Measurements from ENCODE around the gene MYH16.

The MYH16 gene

DNA sequence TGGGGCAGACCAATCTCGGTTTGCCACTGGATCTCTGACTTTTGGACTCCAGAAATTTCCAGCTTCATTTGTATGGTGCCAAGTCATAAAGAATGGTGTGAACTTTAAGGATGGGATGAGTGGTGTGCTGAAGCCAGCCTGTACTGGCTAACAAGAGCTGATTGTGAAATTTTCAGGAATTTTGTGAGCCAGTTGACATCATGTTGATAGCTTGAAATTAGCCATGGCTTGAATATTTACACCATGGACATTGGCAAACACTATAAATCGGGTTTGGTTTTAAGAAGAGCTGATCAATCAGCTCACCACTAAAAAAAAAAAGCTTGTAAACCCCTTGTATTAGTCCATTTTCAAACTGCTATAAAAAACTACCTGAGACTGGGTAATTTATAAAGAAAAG lies 14.1 kb upstream of the MYH16 start:
- H3K27me3 ChIP-seq (replicated peaks in 2 of 5; ENCODE audit: control insufficient read depth in 4 of 5, insufficient read depth in 5 of 5, low read length in 4 of 5), result peaks cover 0 to 4% (median 0%) of the 10 kb centered on the region in 5 experiments
- DNase-seq, result no peak
- POLR2A ChIA-PET, result no interaction called here
- WGBS (ENCODE audit: insufficient coverage), result 83% methylated on average over 1 of the region's 2 CpGs
- no peak overlapping the region for H3K27ac ChIP-seq (ENCODE audit: insufficient read depth in 1 of 2, low read depth in 1 of 2, low read length in 2 of 2, poor library complexity in 1 of 2, severe bottlenecking in 2 of 2)
- CTCF ChIA-PET, result no interaction called here
- H3K36me3 ChIP-seq (ENCODE audit: control insufficient read depth in 4 of 4, insufficient read depth in 4 of 4, low read length in 3 of 4), result no peaks in the 10 kb centered on the region
- H3K9me3 ChIP-seq (ENCODE audit: control extremely low read depth in 1 of 5, control insufficient read depth in 4 of 5, insufficient read depth in 2 of 5, low read depth in 1 of 5, low read length in 4 of 5), result no peaks in the 10 kb centered on the region
- H3K4me3 ChIP-seq (ENCODE audit: control insufficient read depth in 1 of 7, extremely low read depth in 1 of 7, insufficient read depth in 4 of 7, low read depth in 2 of 7, low read length in 6 of 7), result no peak overlapping the region
- H3K4me1 ChIP-seq (ENCODE audit: control extremely low read depth in 1 of 4, control insufficient read depth in 4 of 4, insufficient read depth in 4 of 4, low read length in 3 of 4), result peaks cover 0 to 7% (median 2%) of the 10 kb centered on the region in 4 experiments

DNA sequence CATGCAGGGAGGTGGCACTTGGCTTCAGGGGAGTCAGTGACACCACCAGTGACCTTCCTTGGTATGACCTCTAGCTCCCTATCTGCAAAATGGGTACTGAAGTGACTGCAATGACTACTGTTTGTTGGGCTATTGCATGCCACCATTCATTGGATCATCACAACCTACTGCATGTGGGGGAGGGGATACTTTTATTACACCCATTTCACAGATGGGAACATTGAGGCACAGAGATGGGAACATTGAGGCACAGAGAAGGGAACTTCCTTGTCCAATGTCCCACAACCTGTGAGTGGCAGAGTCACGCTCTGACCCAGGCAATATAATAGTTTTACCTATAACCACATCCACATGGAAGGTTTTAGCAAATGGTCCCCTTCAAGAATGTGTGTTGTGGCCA lies 12.2 kb upstream of the MYH16 start:
- Histone ChIP-seq H3K36me3 (ENCODE audit: control insufficient read depth in 4 of 4, insufficient read depth in 4 of 4, low read length in 3 of 4) (no peaks in the 10 kb centered on the region), H3K4me3 (ENCODE audit: control insufficient read depth in 1 of 7, extremely low read depth in 1 of 7, insufficient read depth in 4 of 7, low read depth in 2 of 7, low read length in 6 of 7) (no peak overlapping the region), H3K27ac (ENCODE audit: insufficient read depth in 1 of 2, low read depth in 1 of 2, low read length in 2 of 2, poor library complexity in 1 of 2, severe bottlenecking in 2 of 2) (no peak overlapping the region), H3K9me3 (ENCODE audit: control extremely low read depth in 1 of 5, control insufficient read depth in 4 of 5, insufficient read depth in 2 of 5, low read depth in 1 of 5, low read length in 4 of 5) (no peaks in the 10 kb centered on the region), H3K27me3 (replicated peaks in 2 of 5; ENCODE audit: control insufficient read depth in 4 of 5, insufficient read depth in 5 of 5, low read length in 4 of 5) (peaks cover 0 to 5% (median 0%) of the 10 kb centered on the region in 5 experiments), H3K4me1 (ENCODE audit: control extremely low read depth in 1 of 4, control insufficient read depth in 4 of 4, insufficient read depth in 4 of 4, low read length in 3 of 4) (peaks cover 0 to 4% (median 2%) of the 10 kb centered on the region in 4 experiments)
- WGBS (ENCODE audit: insufficient coverage), result no CpG with 5 or more reads among the region's 1 CpG
- ChIA-PET POLR2A (no interaction called here), CTCF (no interaction called here)
- DNase-seq, result no peak

DNA sequence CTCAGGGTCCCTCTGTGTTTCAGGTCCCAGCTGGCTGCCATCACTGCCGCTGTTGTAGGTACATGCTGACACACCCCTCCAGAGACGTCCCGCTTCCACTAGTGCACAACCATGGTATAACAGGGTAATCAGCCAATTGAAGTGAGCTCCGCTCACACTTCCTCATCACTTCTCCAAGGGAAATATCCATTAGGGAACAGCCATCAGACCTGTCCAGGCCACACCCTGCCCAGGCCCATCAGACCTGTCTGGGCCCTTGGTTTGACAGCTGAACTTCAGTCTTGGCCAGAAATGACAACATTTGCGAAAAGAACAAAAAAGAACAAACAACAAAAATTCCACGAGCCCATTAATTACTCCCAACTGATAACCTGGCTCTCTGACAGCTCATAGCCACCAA lies 11.0 kb upstream of the MYH16 start:
- CTCF ChIA-PET, result no interaction called here
- no peak overlapping the region for H3K27ac ChIP-seq (ENCODE audit: insufficient read depth in 1 of 2, low read depth in 1 of 2, low read length in 2 of 2, poor library complexity in 1 of 2, severe bottlenecking in 2 of 2)
- 92% methylated on average over 5 of the region's 6 CpGs for WGBS (ENCODE audit: insufficient coverage)
- no peaks in the 10 kb centered on the region for H3K36me3 ChIP-seq (ENCODE audit: control insufficient read depth in 4 of 4, insufficient read depth in 4 of 4, low read length in 3 of 4)
- peaks cover 0 to 1% (median 0%) of the 10 kb centered on the region in 5 experiments for H3K9me3 ChIP-seq (ENCODE audit: control extremely low read depth in 1 of 5, control insufficient read depth in 4 of 5, insufficient read depth in 2 of 5, low read depth in 1 of 5, low read length in 4 of 5)
- H3K4me3 ChIP-seq (ENCODE audit: control insufficient read depth in 1 of 7, extremely low read depth in 1 of 7, insufficient read depth in 4 of 7, low read depth in 2 of 7, low read length in 6 of 7), result no peak overlapping the region
- no peak for DNase-seq
- H3K4me1 ChIP-seq (ENCODE audit: control extremely low read depth in 1 of 4, control insufficient read depth in 4 of 4, insufficient read depth in 4 of 4, low read length in 3 of 4), result no peaks in the 10 kb centered on the region
- peaks cover 0 to 7% (median 0%) of the 10 kb centered on the region in 5 experiments for H3K27me3 ChIP-seq (replicated peaks in 2 of 5; ENCODE audit: control insufficient read depth in 4 of 5, insufficient read depth in 5 of 5, low read length in 4 of 5)
- POLR2A ChIA-PET, result interaction anchor here (0.5 kb wide), 1 partner anchor 392 kb away, joined by 5 read pairs; no protein-coding TSS in a partner anchor

DNA sequence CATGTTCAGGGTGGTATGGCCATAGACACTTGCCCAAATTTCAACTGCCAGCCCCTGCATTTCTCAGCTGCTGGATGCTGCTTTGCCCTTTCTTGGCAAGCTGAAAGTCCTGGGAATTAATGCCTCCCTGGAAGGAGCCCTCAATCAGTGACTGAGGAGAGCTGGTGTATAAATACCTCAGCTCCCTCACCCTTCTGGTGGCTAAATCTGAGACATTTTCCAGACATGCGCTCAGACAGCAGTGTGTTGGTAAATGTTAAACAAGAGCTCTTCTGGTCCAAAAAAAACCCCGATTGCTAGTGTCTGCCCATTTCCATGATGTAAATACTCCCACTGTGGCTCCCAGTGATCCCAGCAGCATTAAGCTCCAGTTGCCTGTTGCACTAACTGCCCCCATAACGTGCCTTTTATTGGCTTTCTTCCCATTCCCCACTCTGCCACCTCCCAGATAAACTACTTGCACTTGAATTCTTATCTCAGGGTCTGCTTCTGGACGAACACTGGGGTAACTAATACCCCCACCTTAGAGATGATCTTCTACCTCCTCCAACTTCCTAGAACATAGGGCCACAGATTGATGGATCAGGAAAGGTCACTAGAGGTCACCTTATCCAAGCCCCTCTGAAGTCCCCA lies 6.7 kb upstream of the MYH16 start:
- Histone ChIP-seq H3K9me3 (ENCODE audit: control extremely low read depth in 1 of 5, control insufficient read depth in 4 of 5, insufficient read depth in 2 of 5, low read depth in 1 of 5, low read length in 4 of 5) (peaks cover 0 to 2% (median 0%) of the 10 kb centered on the region in 5 experiments), H3K27ac (ENCODE audit: insufficient read depth in 1 of 2, low read depth in 1 of 2, low read length in 2 of 2, poor library complexity in 1 of 2, severe bottlenecking in 2 of 2) (no peak overlapping the region), H3K27me3 (replicated peaks in 2 of 5; ENCODE audit: control insufficient read depth in 4 of 5, insufficient read depth in 5 of 5, low read length in 4 of 5) (peaks cover 0 to 8% (median 0%) of the 10 kb centered on the region in 5 experiments), H3K4me3 (ENCODE audit: control insufficient read depth in 1 of 7, extremely low read depth in 1 of 7, insufficient read depth in 4 of 7, low read depth in 2 of 7, low read length in 6 of 7) (no peak overlapping the region), H3K36me3 (ENCODE audit: control insufficient read depth in 4 of 4, insufficient read depth in 4 of 4, low read length in 3 of 4) (no peaks in the 10 kb centered on the region), H3K4me1 (ENCODE audit: control extremely low read depth in 1 of 4, control insufficient read depth in 4 of 4, insufficient read depth in 4 of 4, low read length in 3 of 4) (no peaks in the 10 kb centered on the region)
- POLR2A ChIA-PET, result interaction anchor here (0.5 kb wide), 1 partner anchor 13 kb away, joined by 3 read pairs; no protein-coding TSS in a partner anchor
- DNase-seq, result no peak
- 81% methylated on average over 2 of the region's 4 CpGs for WGBS (ENCODE audit: insufficient coverage)
- CTCF ChIA-PET, result interaction anchor here (0.9 to 1.4 kb wide), 3 partner anchors 11 to 99 kb away, joined by 3 read pairs; no protein-coding TSS in a partner anchor

DNA sequence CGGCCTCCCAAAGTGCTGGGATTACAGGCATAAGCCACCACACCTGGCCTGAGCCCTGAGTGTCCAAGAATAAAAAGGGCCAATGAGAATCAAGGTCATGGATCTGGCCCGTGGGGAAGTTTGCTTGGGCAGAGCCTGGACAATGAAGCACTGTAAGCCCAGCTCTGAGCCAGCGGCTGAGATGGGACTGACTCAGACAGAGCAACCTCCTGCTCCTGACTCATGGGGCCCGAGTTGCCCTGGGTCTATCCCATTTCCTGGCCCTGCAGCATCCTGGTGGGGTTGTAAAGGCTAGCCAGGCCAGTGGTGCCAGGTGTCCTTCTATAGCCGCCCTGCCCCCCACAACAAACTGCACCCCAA lies 5.2 kb upstream of the MYH16 start:
- DNase-seq, result no peak
- CTCF ChIA-PET, result no interaction called here
- Histone ChIP-seq H3K4me1 (ENCODE audit: control extremely low read depth in 1 of 4, control insufficient read depth in 4 of 4, insufficient read depth in 4 of 4, low read length in 3 of 4) (no peaks in the 10 kb centered on the region), H3K9me3 (ENCODE audit: control extremely low read depth in 1 of 5, control insufficient read depth in 4 of 5, insufficient read depth in 2 of 5, low read depth in 1 of 5, low read length in 4 of 5) (peaks cover 0 to 2% (median 0%) of the 10 kb centered on the region in 5 experiments), H3K27me3 (replicated peaks in 2 of 5; ENCODE audit: control insufficient read depth in 4 of 5, insufficient read depth in 5 of 5, low read length in 4 of 5) (peaks cover 0 to 8% (median 0%) of the 10 kb centered on the region in 5 experiments), H3K4me3 (ENCODE audit: control insufficient read depth in 1 of 7, extremely low read depth in 1 of 7, insufficient read depth in 4 of 7, low read depth in 2 of 7, low read length in 6 of 7) (no peak overlapping the region), H3K27ac (ENCODE audit: insufficient read depth in 1 of 2, low read depth in 1 of 2, low read length in 2 of 2, poor library complexity in 1 of 2, severe bottlenecking in 2 of 2) (no peak overlapping the region), H3K36me3 (ENCODE audit: control insufficient read depth in 4 of 4, insufficient read depth in 4 of 4, low read length in 3 of 4) (no peaks in the 10 kb centered on the region)
- WGBS (ENCODE audit: insufficient coverage), result 81% methylated on average over 5 of the region's 5 CpGs
- POLR2A ChIA-PET, result no interaction called here

DNA sequence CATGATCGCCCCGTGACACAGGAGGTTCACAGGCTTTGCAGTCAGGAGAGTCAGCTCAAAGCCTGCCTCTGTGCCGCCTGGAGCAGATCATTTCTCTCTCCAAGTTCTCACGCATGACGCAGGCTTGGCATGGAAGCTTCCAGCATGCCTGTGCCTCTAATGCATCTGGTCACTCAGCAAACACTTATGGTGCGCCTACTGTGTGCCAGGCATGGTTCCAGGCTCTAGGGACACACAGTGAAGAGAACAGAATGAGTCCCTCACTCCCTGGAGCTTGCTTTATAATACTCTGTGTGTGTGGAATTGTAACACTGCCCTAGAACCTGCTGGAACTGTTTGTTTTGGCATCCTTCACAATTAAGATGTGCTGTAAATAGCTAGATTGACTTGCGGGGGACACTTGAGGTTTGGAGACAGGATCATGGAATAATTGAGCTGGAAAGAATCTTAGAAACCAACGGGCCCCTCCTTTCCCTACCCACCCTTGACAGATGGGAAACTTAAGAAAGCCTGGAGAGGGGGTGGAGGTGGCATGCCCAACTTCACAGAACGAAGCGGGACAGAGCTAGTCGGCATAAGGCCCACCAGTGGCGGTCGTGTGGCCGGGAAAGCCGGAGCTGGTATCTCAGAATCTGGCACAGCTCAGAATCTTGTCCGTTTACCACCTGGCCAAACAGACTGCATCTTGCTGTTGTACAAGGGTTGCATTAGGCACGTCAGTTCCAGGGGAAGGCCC lies 4.6 kb upstream of the MYH16 start:
- whole genome bisulfite sequencing (ENCODE audit: insufficient coverage), result 97% methylated on average over 15 of the region's 17 CpGs
- Histone ChIP-seq H3K36me3 (ENCODE audit: control insufficient read depth in 4 of 4, insufficient read depth in 4 of 4, low read length in 3 of 4) (no peaks in the 10 kb centered on the region), H3K27ac (ENCODE audit: insufficient read depth in 1 of 2, low read depth in 1 of 2, low read length in 2 of 2, poor library complexity in 1 of 2, severe bottlenecking in 2 of 2) (no peak overlapping the region), H3K4me3 (ENCODE audit: control insufficient read depth in 1 of 7, extremely low read depth in 1 of 7, insufficient read depth in 4 of 7, low read depth in 2 of 7, low read length in 6 of 7) (no peak overlapping the region), H3K4me1 (ENCODE audit: control extremely low read depth in 1 of 4, control insufficient read depth in 4 of 4, insufficient read depth in 4 of 4, low read length in 3 of 4) (no peaks in the 10 kb centered on the region), H3K27me3 (replicated peaks in 2 of 5; ENCODE audit: control insufficient read depth in 4 of 5, insufficient read depth in 5 of 5, low read length in 4 of 5) (peaks cover 0 to 7% (median 0%) of the 10 kb centered on the region in 5 experiments), H3K9me3 (ENCODE audit: control extremely low read depth in 1 of 5, control insufficient read depth in 4 of 5, insufficient read depth in 2 of 5, low read depth in 1 of 5, low read length in 4 of 5) (peaks cover 0 to 2% (median 0%) of the 10 kb centered on the region in 5 experiments)
- CTCF ChIA-PET, result interaction anchor here (0.6 kb wide), 1 partner anchor 230 kb away, joined by 3 read pairs; no protein-coding TSS in a partner anchor
- POLR2A ChIA-PET, result no interaction called here
- DNase-seq, result no peak

DNA sequence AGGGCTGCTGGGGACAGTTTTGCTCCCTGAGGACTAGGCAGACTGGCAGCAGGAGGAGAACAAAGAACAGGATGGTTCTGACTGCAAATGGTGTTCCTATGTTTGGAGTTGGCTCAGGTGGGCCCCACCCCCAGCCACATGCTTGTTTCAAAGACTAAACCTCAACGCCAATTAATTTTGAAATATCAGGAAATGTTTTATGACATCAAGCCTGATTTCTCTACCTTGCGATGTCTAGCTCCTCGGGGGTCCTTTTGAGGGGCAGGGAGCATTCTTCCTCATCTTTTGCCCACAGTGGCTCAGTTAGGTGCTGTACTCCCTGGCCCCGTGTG lies 4.1 kb upstream of the MYH16 start:
- H3K9me3 ChIP-seq (ENCODE audit: control extremely low read depth in 1 of 5, control insufficient read depth in 4 of 5, insufficient read depth in 2 of 5, low read depth in 1 of 5, low read length in 4 of 5), result peaks cover 0 to 2% (median 0%) of the 10 kb centered on the region in 5 experiments

More for the DNA sequence above, 4.1 kb upstream of the MYH16 start:
- Histone ChIP-seq H3K27me3 (replicated peaks in 2 of 5; ENCODE audit: control insufficient read depth in 4 of 5, insufficient read depth in 5 of 5, low read length in 4 of 5) (peaks cover 0 to 7% (median 0%) of the 10 kb centered on the region in 5 experiments), H3K27ac (ENCODE audit: insufficient read depth in 1 of 2, low read depth in 1 of 2, low read length in 2 of 2, poor library complexity in 1 of 2, severe bottlenecking in 2 of 2) (no peak overlapping the region), H3K36me3 (ENCODE audit: control insufficient read depth in 4 of 4, insufficient read depth in 4 of 4, low read length in 3 of 4) (no peaks in the 10 kb centered on the region), H3K4me3 (ENCODE audit: control insufficient read depth in 1 of 7, extremely low read depth in 1 of 7, insufficient read depth in 4 of 7, low read depth in 2 of 7, low read length in 6 of 7) (no peak overlapping the region), H3K4me1 (ENCODE audit: control extremely low read depth in 1 of 4, control insufficient read depth in 4 of 4, insufficient read depth in 4 of 4, low read length in 3 of 4) (no peaks in the 10 kb centered on the region)
- ChIA-PET CTCF (interaction anchor here (0.6 kb wide), 1 partner anchor 230 kb away, joined by 3 read pairs; no protein-coding TSS in a partner anchor), POLR2A (no interaction called here)
- WGBS (ENCODE audit: insufficient coverage), result 90% methylated on average over 4 of the region's 4 CpGs
- DNase-seq, result no peak

Data from common myeloid progenitor, CD34-positive (primary cell).